Colonic mucosa (tissue), 4 donors: ENCODE results near the gene TIMM9. TPM values are rescaled to one million over a fixed set of nuclear protein-coding genes. Genes with fewer than 3 reads are reported as not detected.
A peak's percentile ranks its signal among the peaks of the same experiment; 100 is the strongest.
"Not testable (repeated sequence)": the region's sequence is repeated elsewhere in the genome, so short reads cannot be mapped to it uniquely, and the experiment has no call there.

Experiments used
- DNase-seq: peaks from one replicate; pipeline ENCODE4 v3.0.0-alpha.2; 2020
- H3K27ac ChIP-seq: fragments of 200-600 bp; one replicate; pipeline ENCODE4 v1.8.0; 2021
- H3K27me3 ChIP-seq: fragments of 200-600 bp; one replicate; pipeline ENCODE4 v1.8.0; 2021
- H3K36me3 ChIP-seq: fragments of 200-600 bp; one replicate; pipeline ENCODE4 v1.8.0; 2021
- H3K4me1 ChIP-seq: fragments of 200-600 bp; one replicate; pipeline ENCODE4 v1.8.0; 2021; ENCODE audit warnings: mild to moderate bottlenecking
- H3K4me3 ChIP-seq: fragments of 200-600 bp; one replicate; pipeline ENCODE4 v1.8.0; 2021
- H3K9ac ChIP-seq, 2 donors: one replicate each; pipeline ENCODE4 v1.7.0; 2013; ENCODE audit warnings: control low read depth in 2 of 2, low read depth in 2 of 2, low read length in 2 of 2
- H3K9me3 ChIP-seq: fragments of 200-600 bp; one replicate; pipeline ENCODE4 v1.8.0; 2021
- CTCF ChIP-seq: fragments of 200-600 bp; IDR thresholded peaks from one replicate; pipeline ENCODE4 v1.8.0; 2022; ENCODE audit warnings: antibody characterized with exemption, mild to moderate bottlenecking
- intact Hi-C: fragments of 100-400 bp; cut with DNase I; formaldehyde crosslinking; loops from one replicate; pipeline ENCODE4 v1.14.1; 2022
- total RNA-seq, 2 donors: library from RNA; stranded (reverse); fragmentation: NEBNext Ultra II Directional in 1 of 2; extraction: Animal tissue kit (Norgen Biotek cat#: 25700) in 1 of 2; gene quantifications; one replicate each; pipeline ENCODE4 v1.2.1, GENCODE V29; 2021
- donor health status: healthy.
- donor health status: DM: no; HTN: no; CAD: no.
- donor health status: DM: no; HTN: no; CAD: no.

TIMM9 gene
- total RNA-seq, 2 donors from 2014 or later, result 20.9 to 28.4 TPM

GRCh38 chr14:58376791-58377190 is 50.5 kb downstream of the TIMM9 start:
- Histone ChIP-seq H3K4me3 (no peak overlapping the region), H3K27me3 (no peaks in the 10 kb centered on the region), H3K36me3 (peaks cover 9% of the 10 kb centered on the region), H3K27ac (no peak overlapping the region), H3K9ac (no peak overlapping the region), H3K9me3 (no peaks in the 10 kb centered on the region), H3K4me1 (no peaks in the 10 kb centered on the region)
- intact Hi-C loops, result no loop called here
- no peak for DNase-seq
- TF ChIP-seq CTCF, result no peak

- no peak for DNase-seq
- Histone ChIP-seq H3K9ac (no peak overlapping the region), H3K4me1 (no peaks in the 10 kb centered on the region), H3K9me3 (no peaks in the 10 kb centered on the region), H3K27ac (no peak overlapping the region), H3K4me3 (no peak overlapping the region), H3K36me3 (peaks cover 6% of the 10 kb centered on the region), H3K27me3 (no peaks in the 10 kb centered on the region)
- no peak for TF ChIP-seq CTCF
- intact Hi-C loops, result no loop called here
Measured at GRCh38 chr14:58368956-58369355, 58.4 kb downstream of the TIMM9 start.

- Histone ChIP-seq H3K4me3 (no peak overlapping the region), H3K9me3 (no peaks in the 10 kb centered on the region), H3K36me3 (peaks cover 4% of the 10 kb centered on the region), H3K4me1 (no peaks in the 10 kb centered on the region), H3K9ac (no peak overlapping the region), H3K27me3 (no peaks in the 10 kb centered on the region), H3K27ac (no peak overlapping the region)
- intact Hi-C loops, result no loop called here
- no peak for TF ChIP-seq CTCF
- DNase-seq, result peak; percentile 23
Measured at GRCh38 chr14:58367296-58367695, 60.0 kb downstream of the TIMM9 start.

GRCh38 chr14:58364316-58364715 is 63.0 kb downstream of the TIMM9 start:
- no peak overlapping the region for H3K4me3 ChIP-seq
- H3K4me1 ChIP-seq, result no peaks in the 10 kb centered on the region
- H3K36me3 ChIP-seq, result no peaks in the 10 kb centered on the region
- H3K27me3 ChIP-seq, result no peaks in the 10 kb centered on the region
- DNase-seq, result no peak
- no peak overlapping the region for H3K9ac ChIP-seq
- intact Hi-C loops, result no loop called here
- H3K9me3 ChIP-seq, result no peaks in the 10 kb centered on the region
- TF ChIP-seq CTCF, result no peak
- no peak overlapping the region for H3K27ac ChIP-seq

GRCh38 chr14:58362798-58363412 is 64.4 kb downstream of the TIMM9 start:
- H3K27me3 ChIP-seq, result no peaks in the 10 kb centered on the region
- no peak overlapping the region for H3K9ac ChIP-seq
- peak; percentile 16 for TF ChIP-seq CTCF
- H3K36me3 ChIP-seq, result no peaks in the 10 kb centered on the region
- intact Hi-C loops, result no loop called here
- H3K4me1 ChIP-seq, result no peaks in the 10 kb centered on the region
- no peak overlapping the region for H3K4me3 ChIP-seq
- no peaks in the 10 kb centered on the region for H3K9me3 ChIP-seq
- DNase-seq, result no peak
- H3K27ac ChIP-seq, result no peak overlapping the region

GRCh38 chr14:58362272-58362671 is 65.1 kb downstream of the TIMM9 start:
- H3K27me3 ChIP-seq, H3K4me3 ChIP-seq, DNase-seq, H3K9ac ChIP-seq, H3K9me3 ChIP-seq, intact Hi-C loops, H3K4me1 ChIP-seq, H3K36me3 ChIP-seq, H3K27ac ChIP-seq: not testable (repeated sequence)

Other genes with a start within 250 kb of the TIMM9 start
- 10 to 100 TPM; 45.9 to 61.4 TPM for gene ACTR10, start 227.4 kb downstream of the TIMM9 start, total RNA-seq
- 100 to 1,000 TPM; 116 to 182 TPM for gene PSMA3, start 182.7 kb downstream of the TIMM9 start, total RNA-seq
- gene ARID4A, start 129.0 kb downstream of the TIMM9 start, total RNA-seq, result 10 to 100 TPM; 21.4 to 26.8 TPM
- gene TOMM20L, start 31.6 kb downstream of the TIMM9 start, total RNA-seq, result not detected
- gene KIAA0586, start 188 bp upstream of the TIMM9 start, total RNA-seq, result 10 to 100 TPM; 12.3 to 17.4 TPM
- 1 to 10 TPM; 1.5 to 4.9 TPM for gene DACT1, start 210.4 kb upstream of the TIMM9 start, total RNA-seq